Uterus (tissue), 4 donors: ENCODE data around the gene ARHGAP21. TPM values are rescaled to one million over a fixed set of nuclear protein-coding genes. Genes with fewer than 3 reads are reported as not detected.

Experiments used
- DNase-seq, 2 donors: peaks; one replicate each; pipeline ENCODE4 v3.0.0-alpha.2; 2019 to 2020
- H3K27ac ChIP-seq, 2 donors: fragments of 200-600 bp; sonication (generic); 1 replicate in 1 of 2; 2 replicates in 1 of 2; pipeline ENCODE4 v1.5.1; 2016 to 2018
- H3K27me3 ChIP-seq, 2 donors: fragments of 200-600 bp; sonication (generic); one replicate each; pipeline ENCODE4 v1.5.1; 2018 to 2019; ENCODE audit warnings: control low read depth in 1 of 2
- H3K36me3 ChIP-seq, 2 donors: fragments of 200-600 bp; sonication (generic); one replicate each; pipeline ENCODE4 v1.5.1; 2019; ENCODE audit warnings: control low read depth in 1 of 2
- H3K4me1 ChIP-seq, 2 donors: fragments of 200-600 bp; sonication (generic); one replicate each; pipeline ENCODE4 v1.5.1; 2018 to 2019; ENCODE audit warnings: control low read depth in 1 of 2
- H3K4me3 ChIP-seq, 2 donors: fragments of 200-600 bp; sonication (generic); 1 replicate in 1 of 2; 2 replicates in 1 of 2; pipeline ENCODE4 v1.5.1; 2018 to 2019; ENCODE audit warnings: mild to moderate bottlenecking in 1 of 2
- H3K9me3 ChIP-seq, 2 donors: fragments of 200-600 bp; sonication (generic); one replicate each; pipeline ENCODE4 v1.5.1; 2019; ENCODE audit warnings: control low read depth in 1 of 2
- CTCF ChIP-seq, 4 experiments: fragments of 200-600 bp in 2 of 4; fragments of 450-650 bp in 2 of 4; sonication (generic) in 2 of 4; IDR thresholded peaks; one replicate each; pipeline ENCODE4 v1.5.1; 2016 to 2019; ENCODE audit warnings: antibody characterized with exemption in 4 of 4, mild to moderate bottlenecking in 2 of 4, moderate library complexity in 1 of 4
- POLR2A ChIP-seq, 2 donors: fragments of 450-650 bp; IDR thresholded peaks; one replicate each; pipeline ENCODE4 v1.6.1; 2016; ENCODE audit warnings: antibody characterized with exemption in 2 of 2, mild to moderate bottlenecking in 1 of 2, moderate library complexity in 1 of 2
- intact Hi-C: fragments of 100-400 bp; cut with DNase I; formaldehyde crosslinking; loops from one replicate; pipeline ENCODE4 v1.15.1; 2023; ENCODE audit warnings: low total_unique reads
- small RNA-seq: library from RNA; depleted of rRNA; stranded (forward); fragments of <200 nt; gene quantifications from one replicate; pipeline ENCODE3, GENCODE V24; 2016
- total RNA-seq, 4 donors: library from RNA; depleted of rRNA in 3 of 4; stranded (reverse); fragments of >200 nt in 3 of 4; gene quantifications; one replicate each; pipeline versions ENCODE4 v1.1.0 to v1.2.4, GENCODE V29; 2014 to 2023
- donor health status: DM: yes; HTN: yes; CAD: no.

Gene ARHGAP21
- total RNA-seq, 4 donors from 2014 or later: 90.4 to 168 (median 124) TPM

DNA sequence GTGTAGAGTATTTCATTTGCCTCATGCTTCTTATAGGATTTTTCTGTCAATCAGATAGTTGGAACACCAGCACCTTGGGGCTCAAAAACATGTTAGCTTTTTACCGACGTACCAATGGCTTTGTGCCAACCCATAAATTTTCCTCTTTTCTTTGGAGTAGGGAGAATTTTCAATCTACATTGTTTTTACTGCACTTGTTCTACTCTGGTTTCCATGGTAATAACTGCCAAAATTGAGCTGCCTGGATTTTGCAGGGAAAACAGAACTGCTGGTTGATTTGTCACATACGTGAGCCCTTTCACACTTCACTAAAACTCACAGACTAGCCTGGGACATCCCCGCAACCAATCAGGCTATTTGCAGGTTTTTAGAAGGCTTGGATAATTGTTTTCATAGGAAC lies 189.7 kb downstream of the ARHGAP21 start:
- intact Hi-C loops: no loop called here
- Histone ChIP-seq H3K36me3 (no peaks in the 10 kb centered on the region), H3K9me3 (no peaks in the 10 kb centered on the region), H3K27ac (no peak overlapping the region), H3K4me3 (no peak overlapping the region), H3K27me3 (no peaks in the 10 kb centered on the region), H3K4me1 (no peaks in the 10 kb centered on the region)
- no peak for DNase-seq
- TF ChIP-seq POLR2A (IDR thresholded peaks at IDR 0.05) (no peak), CTCF (IDR thresholded peaks at IDR 0.05) (no peak)

Small RNA genes lying within 50 kb of the gene (small RNA-seq; reads per million reads assigned to genes)
- not detected for gene RNA5SP305

Other genes starting within 250 kb of the ARHGAP21 start
- 10 to 100 TPM in 2 of 4 donors, 1 to 10 TPM in 2; 1.3 to 38.7 (median 20.3) TPM for gene PRTFDC1, start 228.7 kb upstream of the ARHGAP21 start, total RNA-seq